GM13977 (cell line): ENCODE data around the gene SUN2.
A peak's percentile ranks its signal among the peaks of the same experiment; 100 is the strongest.

Experiments
- DNase-seq: peaks from one replicate; pipeline ENCODE4 v3.0.0; 2012; ENCODE audit warnings: low spot score
- CTCF ChIP-seq: IDR thresholded peaks from 2 replicates; pipeline ENCODE4 v1.5.1; 2012; ENCODE audit warnings: mild to moderate bottlenecking, control low read depth; ENCODE audit not compliant: insufficient read depth; ENCODE audit errors: extremely low read depth, missing control alignments
- in situ Hi-C: fragments of 300-500 bp; cut with MboI; formaldehyde crosslinking; loops from one replicate; pipeline ENCODE4 v1.12.0; 2022; ENCODE audit warnings: low sequenced_read_pairs, low pct_unique_long_range_greater_than_20kb, mixed read lengths, inconsistent platforms; ENCODE audit not compliant: unreplicated experiment

The SUN2 gene

DNA sequence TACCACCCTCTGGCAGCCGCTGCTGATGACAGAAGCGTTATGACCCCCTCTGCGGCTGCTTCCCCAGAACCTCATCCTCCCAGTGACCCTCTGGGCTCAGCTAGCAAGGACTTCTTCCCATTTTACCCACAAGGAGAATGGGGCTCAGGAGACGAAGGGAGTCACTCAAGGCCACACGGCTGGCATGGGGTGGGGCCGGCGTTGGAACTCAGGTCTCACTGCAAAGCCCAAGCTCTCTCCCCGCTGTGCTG is 16.8 kb upstream of the SUN2 start:
- DNase-seq: no peak
- no peak for TF ChIP-seq CTCF
- in situ Hi-C loops: no loop called here

DNA sequence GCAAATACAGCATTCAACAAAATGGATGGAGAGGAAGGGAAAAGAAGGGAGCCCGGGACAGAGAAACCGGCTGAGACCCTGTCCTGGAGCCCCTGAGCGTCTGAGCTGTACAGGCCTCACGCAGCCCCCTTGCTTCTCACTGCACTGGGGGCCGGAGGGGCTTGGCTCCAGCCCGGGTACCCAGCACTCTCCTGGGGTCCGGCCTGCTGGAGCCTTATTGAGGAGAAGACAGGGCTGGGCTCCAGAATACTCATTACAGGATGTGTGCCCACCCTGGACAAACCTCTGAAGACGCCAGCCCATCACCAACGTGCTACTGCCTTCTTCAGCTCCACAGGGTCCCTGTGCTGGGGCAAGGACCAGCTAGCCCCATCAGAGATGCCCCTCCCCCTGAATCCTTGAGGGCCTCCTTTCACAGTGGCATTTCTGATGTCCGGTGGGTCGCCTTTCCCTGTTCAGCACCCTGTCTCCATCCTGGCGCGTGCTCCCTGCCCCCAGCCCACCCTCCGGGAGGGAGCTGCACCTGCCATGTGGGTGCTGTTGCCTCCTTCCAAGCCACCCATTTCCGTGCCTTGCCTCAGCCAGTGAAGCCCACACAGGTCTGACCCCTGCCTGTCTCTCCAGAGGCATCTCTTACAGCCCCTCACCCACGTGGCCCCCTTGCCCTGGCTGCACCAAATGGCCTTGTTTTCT is 14.6 kb upstream of the SUN2 start:
- in situ Hi-C loops: no loop called here
- TF ChIP-seq CTCF: no peak
- no peak for DNase-seq

- in situ Hi-C loops: no loop called here
- no peak for TF ChIP-seq CTCF
- DNase-seq: no peak
These were observed 12.2 kb upstream of the SUN2 start for GRCh38 chr22:38768036-38768435.

DNA sequence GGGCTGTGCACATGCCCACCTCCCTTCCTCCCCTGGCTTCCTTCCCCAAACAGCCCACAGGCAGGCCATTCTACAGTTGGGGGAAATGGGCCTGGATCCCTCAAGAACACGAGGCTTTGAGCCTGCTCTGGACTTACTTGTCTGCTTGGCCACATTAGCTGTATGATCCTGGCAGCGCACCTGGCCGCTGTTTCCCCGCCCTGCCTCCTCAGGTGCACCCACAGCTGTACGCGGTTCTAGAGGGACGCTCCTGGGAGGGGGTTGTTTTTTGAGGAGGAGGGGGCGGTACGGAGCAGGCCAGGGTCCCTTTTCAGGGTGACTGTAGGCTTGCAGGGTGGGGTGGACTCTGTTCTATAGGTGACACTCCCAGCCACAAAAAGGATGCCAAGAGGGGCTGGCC is 11.5 kb upstream of the SUN2 start:
- TF ChIP-seq CTCF: no peak
- in situ Hi-C loops: no loop called here
- no peak for DNase-seq

DNA sequence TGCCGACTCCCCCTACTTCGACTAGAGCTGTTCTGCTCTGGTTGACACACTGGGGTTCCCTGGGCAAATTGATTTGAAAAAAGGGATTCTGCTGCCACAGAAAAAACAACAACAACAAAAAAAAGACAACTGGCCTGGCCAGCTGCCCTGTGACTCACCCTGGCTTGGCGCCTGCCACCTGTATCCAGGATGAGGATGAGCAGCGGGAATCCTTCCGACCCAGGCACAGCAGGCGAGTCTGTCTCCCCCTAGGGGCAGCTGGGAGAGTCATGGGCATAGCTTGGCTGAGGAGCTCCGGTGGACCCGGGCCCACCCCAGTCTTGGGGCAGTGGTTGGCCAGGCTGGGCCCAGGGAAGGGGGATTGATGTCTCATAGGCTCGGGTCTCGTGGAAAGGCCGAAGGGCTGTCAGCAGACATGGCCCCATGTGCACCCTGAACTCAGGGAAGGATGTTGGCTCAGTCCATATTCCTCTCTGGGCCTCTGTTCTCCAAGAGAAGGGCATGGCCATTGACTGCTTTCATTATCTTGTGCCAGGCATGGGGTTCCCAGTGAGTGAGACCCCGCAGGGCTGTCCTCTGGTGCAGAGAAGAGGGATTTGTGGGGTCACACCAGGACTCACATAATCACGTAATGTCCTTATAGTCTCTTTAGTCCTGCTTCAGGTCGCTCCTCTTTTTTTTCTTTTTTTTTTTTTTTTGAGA is 10.4 kb upstream of the SUN2 start:
- no peak for DNase-seq
- in situ Hi-C loops: no loop called here
- peak; percentile 79 for TF ChIP-seq CTCF

GRCh38 chr22:38762551-38762983 is 6.8 kb upstream of the SUN2 start:
- no peak for DNase-seq
- TF ChIP-seq CTCF: no peak
- in situ Hi-C loops: no loop called here
